ENCODE results near the gene MIAT. TPM values are rescaled to one million over a fixed set of nuclear protein-coding genes. Genes with fewer than 3 reads are reported as not detected.

Gene MIAT
- polyA plus RNA-seq, 2 of the 4 experiments (the other 2 are of a cell fraction), result 1.5 to 2.2 TPM

GRCh38 chr22:26675687-26676268, 18.4 kb downstream of the MIAT start:
- Histone ChIP-seq H3K4me1 (peaks cover 39% of the 10 kb centered on the region), H3K4me3 (no peak overlapping the region), H3K4me2 (0 out of 3 replicates have a peak overlapping the region, but pooled peaks have one; percentile 96), H3K9me3 (no peaks in the 10 kb centered on the region), H3K27ac (no peak overlapping the region)
- ChIA-PET CTCF (interaction anchor here (0.6 kb wide), 2 partner anchors 132 to 534 kb away, joined by 3 to 4 read pairs; no protein-coding TSS in a partner anchor), POLR2A (interaction anchor here (0.7 kb wide), 1 partner anchor 181 kb away, joined by 5 read pairs; no protein-coding TSS in a partner anchor)
- no peak for TF ChIP-seq SMC3 (IDR thresholded peaks at IDR 0.05)
- no peak for TF ChIP-seq KDM5A (IDR thresholded peaks at IDR 0.05)
- TF ChIP-seq RAD21 (conservative IDR thresholded peaks at IDR 0.05 in 1 of 2, IDR thresholded peaks at IDR 0.05 in 1 of 2), result no peak
- no peak for TF ChIP-seq FOSL2 (IDR thresholded peaks at IDR 0.05)
- TF ChIP-seq FOSL2 (CRISPR knock-in tag; IDR thresholded peaks at IDR 0.05), result no peak
- FAIRE-seq, result no peak
- no peak for ATAC-seq
- 94% methylated on average over 2 of the region's 4 CpGs for WGBS (ENCODE audit: missing lambda C conversion rate)
- no peak for DNase-seq (ENCODE audit: low read depth in 1 of 2, low spot score in 1 of 2)

- Histone ChIP-seq H3K27ac (peak overlapping the region in 1 of 2 experiments; percentile 86; a peak in 2 of 6 replicates), H3K9me3 (peaks cover 10% of the 10 kb centered on the region; the same call in 1 of the 3 replicates), H3K4me1 (peaks cover 43% of the 10 kb centered on the region), H3K4me3 (no peak overlapping the region), H3K4me2 (no peak overlapping the region)
- no peak for FAIRE-seq
- no peak for DNase-seq (ENCODE audit: low read depth in 1 of 2, low spot score in 1 of 2)
- ChIA-PET POLR2A (no interaction called here), CTCF (interaction anchor here (1.0 to 5.3 kb wide), 2 partner anchors 8 to 88 kb away, joined by 3 to 44 read pairs; no protein-coding TSS in a partner anchor)
- WGBS (ENCODE audit: missing lambda C conversion rate), result 69% methylated on average over 3 of the region's 5 CpGs
- ATAC-seq, result no peak
- TF ChIP-seq NR3C1 (IDR thresholded peaks at IDR 0.05), result no peak
- no peak for TF ChIP-seq FOSL2 (IDR thresholded peaks at IDR 0.05)
- TF ChIP-seq FOSL2 (CRISPR knock-in tag; IDR thresholded peaks at IDR 0.05), result no peak
- TF ChIP-seq EHF (CRISPR knock-in tag; IDR thresholded peaks at IDR 0.05), result no peak
- no peak for TF ChIP-seq ZSCAN20 (CRISPR knock-in tag; IDR thresholded peaks at IDR 0.05)
- no peak for TF ChIP-seq RCOR1 (IDR thresholded peaks at IDR 0.05; ENCODE audit: low read depth, low read length)
- TF ChIP-seq BHLHE40 (IDR thresholded peaks at IDR 0.05; ENCODE audit: low read depth, low read length), result no peak
- TF ChIP-seq CHD4 (IDR thresholded peaks at IDR 0.05; ENCODE audit: borderline replicate concordance), result no peak
- no peak for TF ChIP-seq FOSB (CRISPR knock-in tag; IDR thresholded peaks at IDR 0.05)
- no peak for TF ChIP-seq HEYL (CRISPR knock-in tag; IDR thresholded peaks at IDR 0.05)
- no peak for TF ChIP-seq TP53 (CRISPR knock-in tag; IDR thresholded peaks at IDR 0.05)
- no peak for TF ChIP-seq PHF8 (IDR thresholded peaks at IDR 0.05; ENCODE audit: borderline replicate concordance, low read depth)
- no peak for TF ChIP-seq CTCF (IDR thresholded peaks at IDR 0.05)
- TF ChIP-seq GATA3 (IDR thresholded peaks at IDR 0.05; ENCODE audit: borderline replicate concordance), result no peak
- no peak for TF ChIP-seq ELK1 (IDR thresholded peaks at IDR 0.05; ENCODE audit: low read depth, low read length)
- TF ChIP-seq SMC3 (IDR thresholded peaks at IDR 0.05), result no peak
Observed at GRCh38 chr22:26677217-26677616, 19.8 kb downstream of the MIAT start.

GRCh38 chr22:26679003-26679629, 21.7 kb downstream of the MIAT start:
- Histone ChIP-seq H3K4me3 (no peak overlapping the region), H3K27ac (peak overlapping the region; percentile 74 to 86), H3K9me3 (peaks cover 10% of the 10 kb centered on the region; the same call in 1 of the 3 replicates), H3K4me2 (peak overlapping the region; percentile 54), H3K4me1 (peaks cover 38% of the 10 kb centered on the region)
- POLR2A ChIA-PET, result interaction anchor here (1.5 kb wide), 1 partner anchor 85 kb away, joined by 4 read pairs; no protein-coding TSS in a partner anchor
- 50% methylated on average over 9 of the region's 9 CpGs for WGBS (ENCODE audit: missing lambda C conversion rate)
- FAIRE-seq (no peak), DNase-seq (ENCODE audit: low read depth in 1 of 2, low spot score in 1 of 2) (peak; percentile 74 to 82), ATAC-seq (peak; percentile 93)
- TF ChIP-seq RAD21 (conservative IDR thresholded peaks at IDR 0.05 in 1 of 2, IDR thresholded peaks at IDR 0.05 in 1 of 2), result peak; percentile 96
- TF ChIP-seq CTCF (IDR thresholded peaks at IDR 0.05), result peak; percentile 79
- no peak for TF ChIP-seq E2F6 (IDR thresholded peaks at IDR 0.05; ENCODE audit: borderline replicate concordance, low read depth)
- TF ChIP-seq SMC3 (IDR thresholded peaks at IDR 0.05), result peak; percentile 95
- CTCF ChIA-PET, result interaction anchor here (0.6 to 5.3 kb wide), 26 partner anchors 10 to 1132 kb away, joined by 3 to 44 read pairs (median 3); no protein-coding TSS in a partner anchor

Measured in A549 (cell line).